HCT116 (cell line): ENCODE data around the gene SPIRE2.

Source experiments
- CBX3 ChIP-seq: IDR thresholded peaks from 2 replicates; pipeline ENCODE4 v1.6.1; 2012; ENCODE audit warnings: low read depth
- MAX ChIP-seq: IDR thresholded peaks from 2 replicates; pipeline ENCODE4 v1.6.1; 2012
- POLR2A ChIP-seq: IDR thresholded peaks from 2 replicates; pipeline ENCODE4 v1.7.0; 2011; ENCODE audit warnings: borderline replicate concordance; ENCODE audit not compliant: insufficient read depth, insufficient read length; ENCODE audit errors: extremely low read depth
- POLR2AphosphoS5 ChIP-seq: IDR thresholded peaks from 2 replicates; pipeline ENCODE4 v1.6.1; 2011; ENCODE audit warnings: mild to moderate bottlenecking, low read depth, low read length, moderate library complexity
- RAD21 ChIP-seq: IDR thresholded peaks from 2 replicates; pipeline ENCODE4 v1.6.1; 2012; ENCODE audit warnings: low read depth, mild to moderate bottlenecking
- SP1 ChIP-seq: IDR thresholded peaks from 2 replicates; pipeline ENCODE4 v1.6.1; 2012; ENCODE audit warnings: low read depth
- ZNF274 ChIP-seq: fragments of 200-500 bp; sonication (Bioruptor generic); IDR thresholded peaks from 2 replicates; pipeline ENCODE4 v1.6.1; 2014; ENCODE audit warnings: mild to moderate bottlenecking, low read depth, low read length, inconsistent platforms
- TF ChIP-seq, protein P1 (sequence below), 3 experiments: fragments of 200-600 bp in 1 of 3; sonication (generic) in 1 of 3; IDR thresholded peaks in 2 of 3; conservative IDR thresholded peaks in 1 of 3; 2 replicates each; pipeline ENCODE4 v1.5.1; 2012 to 2017; ENCODE audit warnings: low read depth in 2 of 3, low read length in 2 of 3, antibody characterized with exemption in 1 of 3, borderline replicate concordance in 1 of 3, control low read depth in 1 of 3, mild to moderate bottlenecking in 1 of 3, mixed read lengths in 1 of 3, mixed run types in 1 of 3, moderate library complexity in 1 of 3; ENCODE audit not compliant: insufficient read depth in 1 of 3
- TF ChIP-seq, protein P2 (sequence below): IDR thresholded peaks from 2 replicates; pipeline ENCODE4 v1.6.1; 2012; ENCODE audit warnings: low read depth
- TF ChIP-seq, protein P3 (sequence below): IDR thresholded peaks from 2 replicates; pipeline ENCODE4 v1.6.1; 2011; ENCODE audit warnings: mild to moderate bottlenecking, low read length, moderate library complexity; ENCODE audit not compliant: insufficient replicate concordance; ENCODE audit errors: extremely low read depth

GRCh38 chr16:89798126-89798525 lies 30.1 kb upstream of the SPIRE2 start:
- TF ChIP-seq, protein P1, sequence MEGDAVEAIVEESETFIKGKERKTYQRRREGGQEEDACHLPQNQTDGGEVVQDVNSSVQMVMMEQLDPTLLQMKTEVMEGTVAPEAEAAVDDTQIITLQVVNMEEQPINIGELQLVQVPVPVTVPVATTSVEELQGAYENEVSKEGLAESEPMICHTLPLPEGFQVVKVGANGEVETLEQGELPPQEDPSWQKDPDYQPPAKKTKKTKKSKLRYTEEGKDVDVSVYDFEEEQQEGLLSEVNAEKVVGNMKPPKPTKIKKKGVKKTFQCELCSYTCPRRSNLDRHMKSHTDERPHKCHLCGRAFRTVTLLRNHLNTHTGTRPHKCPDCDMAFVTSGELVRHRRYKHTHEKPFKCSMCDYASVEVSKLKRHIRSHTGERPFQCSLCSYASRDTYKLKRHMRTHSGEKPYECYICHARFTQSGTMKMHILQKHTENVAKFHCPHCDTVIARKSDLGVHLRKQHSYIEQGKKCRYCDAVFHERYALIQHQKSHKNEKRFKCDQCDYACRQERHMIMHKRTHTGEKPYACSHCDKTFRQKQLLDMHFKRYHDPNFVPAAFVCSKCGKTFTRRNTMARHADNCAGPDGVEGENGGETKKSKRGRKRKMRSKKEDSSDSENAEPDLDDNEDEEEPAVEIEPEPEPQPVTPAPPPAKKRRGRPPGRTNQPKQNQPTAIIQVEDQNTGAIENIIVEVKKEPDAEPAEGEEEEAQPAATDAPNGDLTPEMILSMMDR (IDR thresholded peaks at IDR 0.05 in 2 of 3, conservative IDR thresholded peaks at IDR 0.05 in 1 of 3; ENCODE audit: borderline replicate concordance in 1 of 3, insufficient read depth in 1 of 3, low read depth in 2 of 3, low read length in 2 of 3) = no peak
- TF ChIP-seq MAX = no peak
- no peak for TF ChIP-seq ZNF274
- TF ChIP-seq RAD21 = no peak
- no peak for TF ChIP-seq CBX3
- TF ChIP-seq, protein P2, sequence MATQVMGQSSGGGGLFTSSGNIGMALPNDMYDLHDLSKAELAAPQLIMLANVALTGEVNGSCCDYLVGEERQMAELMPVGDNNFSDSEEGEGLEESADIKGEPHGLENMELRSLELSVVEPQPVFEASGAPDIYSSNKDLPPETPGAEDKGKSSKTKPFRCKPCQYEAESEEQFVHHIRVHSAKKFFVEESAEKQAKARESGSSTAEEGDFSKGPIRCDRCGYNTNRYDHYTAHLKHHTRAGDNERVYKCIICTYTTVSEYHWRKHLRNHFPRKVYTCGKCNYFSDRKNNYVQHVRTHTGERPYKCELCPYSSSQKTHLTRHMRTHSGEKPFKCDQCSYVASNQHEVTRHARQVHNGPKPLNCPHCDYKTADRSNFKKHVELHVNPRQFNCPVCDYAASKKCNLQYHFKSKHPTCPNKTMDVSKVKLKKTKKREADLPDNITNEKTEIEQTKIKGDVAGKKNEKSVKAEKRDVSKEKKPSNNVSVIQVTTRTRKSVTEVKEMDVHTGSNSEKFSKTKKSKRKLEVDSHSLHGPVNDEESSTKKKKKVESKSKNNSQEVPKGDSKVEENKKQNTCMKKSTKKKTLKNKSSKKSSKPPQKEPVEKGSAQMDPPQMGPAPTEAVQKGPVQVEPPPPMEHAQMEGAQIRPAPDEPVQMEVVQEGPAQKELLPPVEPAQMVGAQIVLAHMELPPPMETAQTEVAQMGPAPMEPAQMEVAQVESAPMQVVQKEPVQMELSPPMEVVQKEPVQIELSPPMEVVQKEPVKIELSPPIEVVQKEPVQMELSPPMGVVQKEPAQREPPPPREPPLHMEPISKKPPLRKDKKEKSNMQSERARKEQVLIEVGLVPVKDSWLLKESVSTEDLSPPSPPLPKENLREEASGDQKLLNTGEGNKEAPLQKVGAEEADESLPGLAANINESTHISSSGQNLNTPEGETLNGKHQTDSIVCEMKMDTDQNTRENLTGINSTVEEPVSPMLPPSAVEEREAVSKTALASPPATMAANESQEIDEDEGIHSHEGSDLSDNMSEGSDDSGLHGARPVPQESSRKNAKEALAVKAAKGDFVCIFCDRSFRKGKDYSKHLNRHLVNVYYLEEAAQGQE = no peak
- no peak for TF ChIP-seq POLR2AphosphoS5
- no peak for TF ChIP-seq POLR2A
- no peak for TF ChIP-seq SP1
- TF ChIP-seq, protein P3, sequence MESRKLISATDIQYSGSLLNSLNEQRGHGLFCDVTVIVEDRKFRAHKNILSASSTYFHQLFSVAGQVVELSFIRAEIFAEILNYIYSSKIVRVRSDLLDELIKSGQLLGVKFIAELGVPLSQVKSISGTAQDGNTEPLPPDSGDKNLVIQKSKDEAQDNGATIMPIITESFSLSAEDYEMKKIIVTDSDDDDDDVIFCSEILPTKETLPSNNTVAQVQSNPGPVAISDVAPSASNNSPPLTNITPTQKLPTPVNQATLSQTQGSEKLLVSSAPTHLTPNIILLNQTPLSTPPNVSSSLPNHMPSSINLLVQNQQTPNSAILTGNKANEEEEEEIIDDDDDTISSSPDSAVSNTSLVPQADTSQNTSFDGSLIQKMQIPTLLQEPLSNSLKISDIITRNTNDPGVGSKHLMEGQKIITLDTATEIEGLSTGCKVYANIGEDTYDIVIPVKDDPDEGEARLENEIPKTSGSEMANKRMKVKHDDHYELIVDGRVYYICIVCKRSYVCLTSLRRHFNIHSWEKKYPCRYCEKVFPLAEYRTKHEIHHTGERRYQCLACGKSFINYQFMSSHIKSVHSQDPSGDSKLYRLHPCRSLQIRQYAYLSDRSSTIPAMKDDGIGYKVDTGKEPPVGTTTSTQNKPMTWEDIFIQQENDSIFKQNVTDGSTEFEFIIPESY = no peak
